ENCODE measurements around the gene NOP9.
"Not testable (repeated sequence)": the region's sequence is repeated elsewhere in the genome, so short reads cannot be mapped to it uniquely, and the experiment has no call there.

The NOP9 gene

DNA sequence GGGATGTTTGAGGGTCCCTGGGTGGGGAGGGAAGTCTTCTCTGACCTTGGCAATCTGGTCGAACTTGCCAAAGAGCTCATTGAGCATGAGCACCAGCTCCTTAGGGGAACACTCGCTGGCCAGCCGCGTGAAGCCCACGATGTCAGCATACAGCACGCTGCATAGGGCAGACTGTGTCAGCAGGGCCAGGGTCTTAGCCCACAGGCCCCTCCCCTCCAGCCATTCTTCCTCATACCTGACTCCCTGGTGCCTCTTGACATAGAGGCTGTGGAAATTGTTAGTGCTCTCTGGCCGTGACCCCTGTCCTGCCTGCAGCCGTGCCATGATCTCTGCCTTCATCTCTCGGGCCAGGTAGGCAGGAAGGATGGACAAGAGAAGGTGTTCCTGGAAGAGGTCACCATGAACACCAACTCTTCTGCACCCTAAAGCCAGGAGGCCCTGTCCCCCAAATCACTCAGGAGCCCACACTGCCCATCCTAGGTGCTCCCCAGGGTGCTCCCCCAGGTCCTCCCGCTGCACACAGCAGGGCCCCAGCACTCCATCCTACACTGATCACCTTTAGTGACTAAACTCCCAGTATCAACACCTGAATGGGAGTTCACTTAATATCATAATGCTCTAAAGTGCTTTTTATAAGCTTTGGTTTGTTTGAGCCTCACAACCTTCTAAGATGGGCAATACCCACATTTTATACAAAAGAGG is 31.5 kb downstream of the NOP9 start:
- no peak for DNase-seq

DNA sequence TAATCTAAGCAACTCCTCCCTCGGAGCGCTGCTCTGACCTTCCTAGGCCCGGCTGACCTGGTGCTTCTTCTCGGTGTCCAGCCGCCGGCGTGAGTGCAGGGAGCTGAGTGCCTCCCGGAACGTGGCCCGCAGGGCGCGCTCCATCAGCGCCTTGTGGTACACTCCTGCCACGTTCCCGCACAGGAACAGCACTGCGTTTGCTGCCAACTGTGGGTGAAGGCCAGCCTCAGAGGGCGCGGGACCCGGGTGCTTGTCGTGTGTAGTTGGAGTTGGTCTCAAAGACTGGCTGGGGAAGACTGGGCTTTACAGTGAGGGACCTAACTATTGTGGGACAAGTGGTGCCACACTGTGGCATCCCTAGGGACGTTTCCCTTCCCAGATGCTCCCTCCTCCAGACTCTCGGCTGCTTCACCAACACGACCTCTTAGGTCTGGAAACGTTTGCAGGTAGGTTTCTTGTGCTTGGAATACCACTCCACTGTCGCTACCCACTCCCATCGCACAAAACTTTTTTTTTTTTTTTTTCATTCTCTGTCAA is 32.1 kb downstream of the NOP9 start:
- no peak for DNase-seq

DNA sequence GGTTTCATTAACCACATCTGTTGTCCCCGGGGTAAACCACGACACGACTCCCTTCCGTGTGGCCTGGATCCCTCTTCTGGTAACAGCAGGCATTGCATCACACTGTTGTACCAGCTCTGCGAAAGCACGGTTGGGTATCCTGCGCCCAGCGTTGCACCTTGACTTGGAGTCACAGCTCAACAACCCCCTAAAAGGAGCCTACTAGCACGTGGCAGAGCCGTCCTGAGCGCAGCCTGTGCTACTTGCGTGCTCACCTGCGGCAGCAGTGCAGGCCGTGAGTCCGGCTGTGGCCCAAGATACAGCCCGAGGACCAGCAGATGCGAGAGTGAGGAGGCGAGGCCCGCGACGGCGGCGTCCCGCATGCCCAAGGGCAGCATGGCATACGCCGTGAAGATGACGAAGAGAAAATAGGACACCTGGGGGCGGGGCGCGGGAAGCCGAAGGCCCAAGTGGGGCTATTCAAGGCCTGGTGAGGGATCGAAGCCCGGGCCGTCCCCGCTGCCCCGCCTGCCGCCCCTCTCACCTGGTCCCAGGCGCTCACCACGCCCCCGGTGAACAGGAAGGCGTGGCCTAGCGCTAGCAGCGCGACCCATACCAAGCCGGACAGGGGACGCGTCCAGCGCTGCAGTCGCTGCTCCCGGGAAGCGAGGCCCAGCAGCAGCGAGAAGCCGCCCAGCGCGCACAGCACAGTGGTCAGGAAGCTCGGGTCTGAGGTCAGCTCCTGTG is 32.8 kb downstream of the NOP9 start:
- peak; percentile 32 to 68 (median 58) for DNase-seq

GRCh38 chr14:24334431-24335291 is 35.0 kb downstream of the NOP9 start, which contains the start of gene ADCY4:
ADCY4 (minus strand) TSS chr14:24335071; CDS start chr14:24334652, 419 bp downstream.
- DNase-seq = peak in 1 of 4 experiments; percentile 16

DNA sequence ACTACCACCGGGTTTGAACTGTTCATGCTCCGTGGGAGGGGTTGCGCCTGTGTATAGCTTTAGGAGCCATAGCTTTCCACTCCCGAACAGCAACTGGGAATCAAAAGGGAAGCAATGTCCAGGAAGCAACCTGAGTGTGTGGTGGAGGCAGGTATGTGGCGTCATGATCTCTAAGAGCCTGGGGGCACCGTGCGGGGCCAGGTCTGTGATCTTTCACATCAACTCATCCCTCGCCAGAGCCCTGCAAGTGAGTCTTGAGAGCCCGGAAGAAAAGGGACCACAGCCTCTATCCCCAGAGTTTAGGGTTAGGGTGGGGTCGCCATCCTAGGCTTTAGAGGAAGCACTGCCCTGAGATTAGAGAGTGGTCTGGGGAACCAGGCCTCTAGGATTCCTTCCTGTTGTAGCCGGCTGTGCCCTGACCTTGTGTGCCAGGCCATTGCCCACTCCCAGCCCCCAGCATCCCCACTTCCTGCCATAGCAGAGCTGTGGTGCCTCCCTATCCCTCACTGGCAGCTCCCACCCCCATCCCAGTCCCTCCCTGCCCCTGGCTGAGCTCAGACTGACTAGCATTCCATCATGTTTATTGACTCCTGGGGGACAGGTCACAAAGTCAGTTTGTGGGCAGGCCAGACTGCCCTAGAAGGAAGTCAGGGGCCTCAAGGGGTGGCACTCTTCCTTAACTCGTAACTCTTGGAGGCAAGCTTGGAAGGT is 36.0 kb downstream of the NOP9 start:
- no peak for DNase-seq

- no peak for DNase-seq
These were observed 37.6 kb downstream of the NOP9 start for GRCh38 chr14:24337144-24337823.

GRCh38 chr14:24337824-24338175 is 38.1 kb downstream of the NOP9 start:
- DNase-seq = no peak

- no peak for DNase-seq
These were observed 39.2 kb downstream of the NOP9 start for GRCh38 chr14:24338843-24339242.

GRCh38 chr14:24339284-24340151 is 39.9 kb downstream of the NOP9 start, which contains the start of gene RIPK3:
RIPK3 (minus strand) TSS chr14:24339991; CDS start chr14:24339826, 165 bp downstream.
- peak in 2 of 4 experiments; percentile 50 to 73 for DNase-seq

DNA sequence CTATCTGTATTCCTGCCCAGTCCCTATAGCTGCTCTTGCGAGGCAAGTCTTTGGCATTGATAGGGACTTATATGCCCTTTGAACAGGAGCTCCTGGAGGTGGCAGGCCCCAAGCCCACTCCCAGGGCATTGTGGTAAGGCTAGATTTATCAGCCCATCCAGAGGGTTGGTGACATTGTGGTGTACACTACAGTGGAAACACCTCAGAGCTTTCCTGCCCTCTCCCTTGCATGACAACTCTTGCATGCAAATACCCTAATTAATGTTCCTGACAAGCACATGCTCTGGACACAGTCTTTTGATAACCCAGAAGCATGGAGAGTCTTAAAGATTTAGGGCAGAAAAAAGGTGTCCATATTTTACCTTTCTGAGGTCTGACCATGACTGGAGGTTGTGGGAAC is 41.0 kb downstream of the NOP9 start:
- no peak for DNase-seq

DNA sequence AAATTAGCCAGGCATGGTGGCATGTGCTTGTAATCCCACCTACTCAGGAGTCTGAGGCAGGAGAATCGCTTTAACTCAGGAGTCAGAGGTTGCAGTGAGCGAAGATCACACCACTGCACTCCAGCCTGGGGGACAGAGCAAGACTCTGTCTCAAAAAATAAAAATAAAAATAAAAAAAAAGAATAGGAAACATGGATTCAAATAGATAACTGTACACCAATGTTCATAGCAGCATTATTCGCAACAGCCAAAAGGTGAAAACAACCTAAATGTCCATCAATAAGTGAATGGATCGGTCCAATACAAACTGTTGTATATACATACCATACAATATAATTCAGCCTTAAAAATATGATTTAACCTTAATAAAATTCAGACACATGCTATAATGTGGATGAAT is 43.2 kb downstream of the NOP9 start:
- no peak for DNase-seq

DNA sequence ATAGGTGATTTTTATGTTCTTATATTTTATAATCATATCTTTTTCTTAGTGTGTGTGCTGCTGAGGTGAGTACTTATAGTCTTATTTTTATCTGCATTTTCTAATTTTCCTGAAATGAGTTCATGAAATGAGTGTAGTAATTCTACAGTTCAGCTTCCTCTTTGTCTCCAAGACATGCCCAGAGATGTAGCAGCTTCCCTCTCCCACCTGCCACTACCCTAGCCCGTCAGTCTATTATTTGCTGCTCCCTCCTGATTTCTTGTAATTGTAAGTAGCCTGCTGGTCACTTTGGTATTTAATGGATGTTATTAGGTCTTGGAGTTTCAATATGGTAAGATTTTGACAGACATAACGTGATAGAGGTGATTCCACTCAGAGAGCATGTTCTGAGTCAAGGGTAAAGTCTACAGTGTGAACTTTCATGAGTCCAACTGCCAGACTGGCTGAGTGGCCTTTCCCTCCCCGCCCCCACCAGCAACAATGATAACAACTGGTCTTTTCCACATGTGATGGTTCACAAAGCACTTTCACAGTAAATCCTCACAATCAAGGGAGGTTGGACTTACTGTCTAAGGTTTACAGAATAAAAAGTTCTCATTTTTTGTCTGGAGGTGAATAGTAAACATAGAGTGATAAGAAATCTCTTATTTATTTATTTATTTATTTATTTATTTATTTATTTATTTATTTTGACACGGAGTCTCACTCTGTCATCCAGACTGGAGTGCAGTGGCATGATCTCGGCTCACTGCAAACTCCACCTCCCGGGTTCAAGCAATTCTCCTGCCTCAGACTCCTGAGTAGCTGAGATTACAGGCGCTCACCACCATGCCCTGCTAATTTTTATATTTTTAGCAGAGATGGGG is 44.4 kb downstream of the NOP9 start:
- DNase-seq = no peak

DNA sequence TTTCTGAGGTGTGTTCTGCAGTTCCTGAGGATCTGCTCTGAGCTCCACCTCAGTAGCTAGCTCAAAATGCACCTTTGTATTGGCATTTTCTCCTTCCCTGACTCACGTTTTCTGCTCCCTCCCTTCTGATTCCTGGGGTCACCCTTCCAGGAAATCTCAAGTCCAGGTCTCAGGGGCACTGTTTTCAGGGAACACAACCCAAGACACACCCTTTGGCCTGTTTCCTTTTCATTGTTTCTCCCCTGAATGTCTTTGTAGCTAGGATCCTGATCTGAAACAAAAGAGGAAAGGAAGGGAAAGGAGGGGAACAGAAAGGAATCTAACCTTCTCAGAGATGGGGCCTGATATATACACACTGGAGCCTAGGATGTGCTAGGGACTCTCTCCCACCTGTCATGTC is 47.5 kb downstream of the NOP9 start:
- DNase-seq = no peak

DNA sequence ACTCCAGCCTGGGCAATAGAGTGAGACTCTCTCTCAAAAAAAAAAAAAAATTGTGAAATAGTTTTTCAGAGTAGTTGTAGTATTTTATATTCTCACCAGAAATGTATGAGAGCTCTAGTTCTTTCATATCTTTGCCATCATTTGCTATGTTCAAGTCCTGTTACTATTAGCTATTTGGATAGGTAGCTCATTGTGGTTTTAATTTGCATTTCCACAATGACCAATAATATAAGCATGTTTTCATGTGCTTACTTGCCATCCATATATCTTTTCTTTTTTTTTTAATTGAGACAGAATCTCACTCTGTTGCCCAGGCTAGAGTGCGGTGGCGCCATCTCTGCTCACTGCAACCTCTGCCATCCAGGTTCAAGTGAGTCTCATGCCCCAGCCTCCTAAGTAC is 48.5 kb downstream of the NOP9 start:
- no peak for DNase-seq

DNA sequence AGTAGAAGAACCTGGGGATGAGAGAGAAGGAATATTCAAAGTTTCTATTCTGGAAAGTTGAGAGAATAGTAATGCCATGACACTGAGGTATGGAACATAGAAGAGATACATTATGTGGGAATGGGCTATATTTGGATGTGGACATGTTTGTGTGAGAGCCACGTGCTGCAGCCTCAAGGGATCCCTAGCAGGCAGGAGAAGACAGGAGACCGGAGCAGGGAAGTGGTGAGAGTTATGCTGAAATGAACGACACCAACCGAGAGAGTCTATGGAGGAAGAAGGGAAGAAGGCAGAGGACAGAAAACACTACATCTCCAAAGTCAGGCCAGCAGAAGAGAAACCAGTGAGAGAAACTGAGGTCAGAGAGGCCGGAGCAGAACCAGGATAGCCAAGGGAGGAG is 50.1 kb downstream of the NOP9 start:
- DNase-seq = no peak

DNA sequence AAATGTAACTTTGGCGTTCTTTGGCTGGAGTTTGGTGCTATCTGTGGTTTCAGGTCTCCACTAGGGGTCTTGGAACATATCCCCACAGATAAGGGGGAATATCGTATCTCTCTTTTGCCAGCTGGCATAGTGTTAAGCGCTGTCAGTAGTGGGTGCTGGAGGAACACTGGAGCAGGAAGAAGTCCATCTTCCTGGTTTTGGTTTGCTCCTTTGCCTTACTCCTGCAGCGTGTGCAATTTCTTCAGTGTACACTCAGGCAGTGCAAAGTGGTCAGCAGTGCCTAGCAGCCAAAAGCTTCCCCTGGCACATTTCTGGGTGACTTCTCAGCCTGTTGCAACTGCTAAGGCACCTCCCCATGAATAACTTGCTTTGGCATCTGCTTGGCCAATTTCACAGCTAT is 51.9 kb downstream of the NOP9 start:
- DNase-seq = no peak

DNA sequence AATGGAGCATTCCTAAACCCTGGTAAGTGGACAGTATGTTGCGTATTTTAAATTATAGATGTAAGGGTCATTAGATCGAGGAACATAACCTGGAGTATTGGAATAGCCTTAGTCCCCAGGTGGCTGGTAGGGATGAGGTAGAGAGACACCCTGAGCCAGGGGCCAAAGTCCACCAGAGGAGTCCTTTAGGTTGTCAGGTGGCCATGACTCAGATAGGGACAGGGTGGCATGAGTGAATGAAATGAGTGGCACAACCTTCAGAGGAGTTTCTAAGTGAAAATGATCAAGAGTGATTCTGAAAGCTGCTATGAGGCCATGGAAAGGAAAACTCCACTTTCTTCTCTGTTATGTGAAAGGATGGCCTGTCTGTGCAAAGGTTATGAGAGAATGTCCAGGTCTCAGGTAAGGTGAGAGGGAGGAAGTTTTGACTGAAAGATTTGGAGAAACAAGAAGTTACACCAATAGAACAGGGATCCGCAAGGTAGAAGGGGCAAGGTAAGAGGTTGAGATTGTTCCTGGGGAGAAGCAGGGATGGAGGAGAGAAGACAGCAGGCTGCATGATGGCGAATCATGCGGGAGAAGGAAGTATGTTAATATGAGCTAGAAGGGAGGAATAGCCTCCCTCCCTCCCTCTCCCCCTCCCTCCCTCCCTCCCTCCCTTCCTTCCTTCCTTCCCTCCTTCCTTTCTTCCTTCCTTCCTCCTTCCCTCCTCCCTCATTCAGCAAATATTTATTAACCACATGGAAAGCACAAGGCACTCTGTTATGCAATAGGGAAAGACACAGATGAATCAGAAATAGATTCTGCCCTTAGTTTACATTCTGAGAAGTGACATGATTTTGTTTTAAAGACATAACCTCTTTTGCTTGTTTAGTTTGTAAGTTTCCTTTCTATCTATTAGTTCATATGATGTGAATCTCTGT is 54.2 kb downstream of the NOP9 start:
- DNase-seq = no peak

- DNase-seq = not testable (repeated sequence)
These were observed 54.8 kb downstream of the NOP9 start for GRCh38 chr14:24354482-24354825.

DNA sequence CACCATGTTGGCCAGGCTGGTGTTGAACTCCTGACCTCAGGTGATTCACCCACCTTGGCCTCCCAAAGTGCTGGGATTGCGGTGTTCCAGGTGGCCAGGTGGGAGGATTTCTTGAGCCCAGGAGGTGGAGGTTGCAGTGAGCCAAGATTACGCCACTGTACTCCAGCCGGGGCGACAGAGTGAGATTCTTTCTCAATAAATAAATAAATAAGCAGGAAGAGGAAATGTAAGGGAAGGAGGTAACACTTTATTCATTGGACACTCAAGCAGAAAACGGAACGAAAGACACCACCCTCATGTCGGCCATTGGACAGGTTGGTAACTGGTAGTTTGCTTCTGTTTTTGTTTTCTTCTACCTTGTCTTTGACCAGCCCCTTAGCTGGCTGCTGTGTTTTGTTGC is 55.4 kb downstream of the NOP9 start:
- DNase-seq = no peak
